HEK293T (cell line): ENCODE measurements around the gene PDS5B.

Experiments used
- ARNT ChIP-seq: fragments of 450-650 bp; IDR thresholded peaks from 2 replicates; pipeline ENCODE4 v1.6.1; 2017; ENCODE audit warnings: mild to moderate bottlenecking
- CTBP1 ChIP-seq: fragments of 450-650 bp; IDR thresholded peaks from 2 replicates; pipeline ENCODE4 v1.6.1; 2016; ENCODE audit warnings: borderline replicate concordance
- ELF4 ChIP-seq: fragments of 450-650 bp; IDR thresholded peaks from 2 replicates; pipeline ENCODE4 v1.6.1; 2017; ENCODE audit warnings: antibody characterized with exemption
- FOXA1 ChIP-seq: fragments of 450-650 bp; IDR thresholded peaks from 2 replicates; pipeline ENCODE4 v1.6.1; 2016; ENCODE audit warnings: mild to moderate bottlenecking
- FOXK2 ChIP-seq: fragments of 450-650 bp; IDR thresholded peaks from 2 replicates; pipeline ENCODE4 v1.6.1; 2016; ENCODE audit warnings: mild to moderate bottlenecking
- FOXM1 ChIP-seq: fragments of 450-650 bp; IDR thresholded peaks from 2 replicates; pipeline ENCODE4 v1.6.1; 2017; ENCODE audit warnings: mild to moderate bottlenecking, borderline replicate concordance
- HDGF ChIP-seq: fragments of 450-650 bp; IDR thresholded peaks from 2 replicates; pipeline ENCODE4 v1.6.1; 2017; ENCODE audit warnings: antibody characterized with exemption, borderline replicate concordance
- L3MBTL2 ChIP-seq: fragments of 450-650 bp; conservative IDR thresholded peaks from 2 replicates; pipeline ENCODE4 v1.6.1; 2016; ENCODE audit warnings: mild to moderate bottlenecking
- LEF1 ChIP-seq: fragments of 450-650 bp; IDR thresholded peaks from 2 replicates; pipeline ENCODE4 v1.6.1; 2017; ENCODE audit warnings: mild to moderate bottlenecking, borderline replicate concordance
- NFRKB ChIP-seq: fragments of 450-650 bp; IDR thresholded peaks from 2 replicates; pipeline ENCODE4 v1.6.1; 2016; ENCODE audit warnings: mild to moderate bottlenecking, moderate library complexity
- SP1 ChIP-seq: fragments of 450-650 bp; IDR thresholded peaks from 2 replicates; pipeline ENCODE4 v1.6.1; 2017
- TARDBP ChIP-seq: fragments of 450-650 bp; IDR thresholded peaks from 2 replicates; pipeline ENCODE4 v1.6.1; 2016
- ZNF384 ChIP-seq: fragments of 450-650 bp; IDR thresholded peaks from 2 replicates; pipeline ENCODE4 v1.6.1; 2016
- TF ChIP-seq, protein P1 (sequence below): fragments of 450-650 bp; IDR thresholded peaks from 2 replicates; pipeline ENCODE4 v1.6.1; 2016

DNA sequence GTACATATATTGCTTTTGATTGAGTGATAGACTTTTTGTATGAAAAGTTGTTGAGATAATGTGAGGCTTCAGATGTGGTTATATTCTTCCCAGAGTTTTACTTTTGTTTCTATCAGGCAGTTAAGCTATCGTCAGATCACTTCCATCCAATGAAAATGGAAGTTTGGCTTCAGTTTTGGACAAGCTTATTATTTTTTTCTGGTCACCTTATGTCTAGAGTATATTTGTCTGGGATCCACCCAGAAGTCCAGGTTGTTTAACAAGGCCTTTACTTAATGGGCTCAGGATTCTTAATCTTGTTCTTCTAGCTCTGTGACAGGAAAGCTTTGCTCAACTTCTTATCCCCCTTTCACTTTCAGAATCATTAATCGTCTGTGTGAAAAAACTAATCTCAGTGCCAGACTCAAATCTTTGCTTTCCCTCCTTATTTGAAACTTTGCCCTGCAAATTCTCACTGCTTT, 150.9 kb downstream of the PDS5B start:
- TF ChIP-seq CTBP1 (no peak), TARDBP (no peak), NFRKB (no peak), SP1 (no peak), FOXM1 (no peak), ZNF384 (no peak), ELF4 (no peak), L3MBTL2 (no peak), FOXA1 (no peak), LEF1 (no peak), FOXK2 (no peak), ARNT (no peak), HDGF (no peak)
- TF ChIP-seq, protein P1, sequence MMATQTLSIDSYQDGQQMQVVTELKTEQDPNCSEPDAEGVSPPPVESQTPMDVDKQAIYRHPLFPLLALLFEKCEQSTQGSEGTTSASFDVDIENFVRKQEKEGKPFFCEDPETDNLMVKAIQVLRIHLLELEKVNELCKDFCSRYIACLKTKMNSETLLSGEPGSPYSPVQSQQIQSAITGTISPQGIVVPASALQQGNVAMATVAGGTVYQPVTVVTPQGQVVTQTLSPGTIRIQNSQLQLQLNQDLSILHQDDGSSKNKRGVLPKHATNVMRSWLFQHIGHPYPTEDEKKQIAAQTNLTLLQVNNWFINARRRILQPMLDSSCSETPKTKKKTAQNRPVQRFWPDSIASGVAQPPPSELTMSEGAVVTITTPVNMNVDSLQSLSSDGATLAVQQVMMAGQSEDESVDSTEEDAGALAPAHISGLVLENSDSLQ: no peak
